ENCODE results near the gene PAX2. TPM values are rescaled to one million over a fixed set of nuclear protein-coding genes. Genes with fewer than 3 reads are reported as not detected.

Gene PAX2
- total RNA-seq, 1 experiment from 2014 or later = 0.09 TPM

GRCh38 chr10:100863433-100863832 is 118.1 kb downstream of the PAX2 start:
- TF ChIP-seq GRHL2 (CRISPR knock-in tag; IDR thresholded peaks at IDR 0.05; ENCODE audit: insufficient replicate concordance, severe bottlenecking) = no peak
- TF ChIP-seq ETV6 (CRISPR knock-in tag; IDR thresholded peaks at IDR 0.05) = no peak
- no peak for TF ChIP-seq JAZF1 (CRISPR knock-in tag; IDR thresholded peaks at IDR 0.05)
- Mint-ChIP-seq H3K27ac (no peak overlapping the region), H3K4me3 (no peak overlapping the region), H3K36me3 (no peaks in the 10 kb centered on the region), H3K4me1 (peaks cover 12% of the 10 kb centered on the region), H3K27me3 (ENCODE audit: low read depth) (peaks cover 67% of the 10 kb centered on the region), H3K9me3 (no peaks in the 10 kb centered on the region)
- CTCF ChIA-PET = no interaction called here
- no peak for DNase-seq (ENCODE audit: low spot score)
- POLR2A ChIA-PET = no interaction called here
- ATAC-seq = no peak

- TF ChIP-seq CREM (CRISPR knock-in tag; IDR thresholded peaks at IDR 0.05) = no peak
- no peak for TF ChIP-seq RELA (CRISPR knock-in tag; IDR thresholded peaks at IDR 0.05; ENCODE audit: borderline replicate concordance)
- TF ChIP-seq ZNF281 (CRISPR knock-in tag; IDR thresholded peaks at IDR 0.05) = no peak
- no peak for TF ChIP-seq ZNF317 (CRISPR knock-in tag; IDR thresholded peaks at IDR 0.05; ENCODE audit: borderline replicate concordance, low read depth)
- TF ChIP-seq IRF2 (CRISPR knock-in tag; IDR thresholded peaks at IDR 0.05; ENCODE audit: borderline replicate concordance, low read depth) = no peak
- TF ChIP-seq ZNF416 (CRISPR knock-in tag; IDR thresholded peaks at IDR 0.05) = no peak
- TF ChIP-seq EMX1 (CRISPR knock-in tag; IDR thresholded peaks at IDR 0.05) = no peak
- no peak for TF ChIP-seq TCF7 (CRISPR knock-in tag; IDR thresholded peaks at IDR 0.05; ENCODE audit: low read depth)
- TF ChIP-seq ERG (CRISPR knock-in tag; IDR thresholded peaks at IDR 0.05) = no peak
- ATAC-seq = no peak
- POLR2A ChIA-PET = no interaction called here
- no peaks in the 10 kb centered on the region for H3K9me3 Mint-ChIP-seq
- CTCF ChIA-PET = interaction anchor here (5.6 kb wide), 1 partner anchor 14 kb away, joined by 34 read pairs; no protein-coding TSS in a partner anchor
- no peak overlapping the region for H3K27ac Mint-ChIP-seq
- no peaks in the 10 kb centered on the region for H3K36me3 Mint-ChIP-seq
- H3K27me3 Mint-ChIP-seq (ENCODE audit: low read depth) = peaks cover 66% of the 10 kb centered on the region
- peaks cover 12% of the 10 kb centered on the region for H3K4me1 Mint-ChIP-seq
- H3K4me3 Mint-ChIP-seq = no peak overlapping the region
- DNase-seq (ENCODE audit: low spot score) = no peak
These were observed 118.9 kb downstream of the PAX2 start for GRCh38 chr10:100864036-100864885.

GRCh38 chr10:100864978-100865377 is 119.6 kb downstream of the PAX2 start:
- H3K4me1 Mint-ChIP-seq = peaks cover 12% of the 10 kb centered on the region
- POLR2A ChIA-PET = no interaction called here
- CTCF ChIA-PET = interaction anchor here (5.6 kb wide), 1 partner anchor 14 kb away, joined by 34 read pairs; no protein-coding TSS in a partner anchor
- H3K36me3 Mint-ChIP-seq = no peaks in the 10 kb centered on the region
- no peak for ATAC-seq
- no peak overlapping the region for H3K4me3 Mint-ChIP-seq
- no peaks in the 10 kb centered on the region for H3K9me3 Mint-ChIP-seq
- no peak overlapping the region for H3K27ac Mint-ChIP-seq
- DNase-seq (ENCODE audit: low spot score) = no peak
- H3K27me3 Mint-ChIP-seq (ENCODE audit: low read depth) = peaks cover 69% of the 10 kb centered on the region
- no peak for TF ChIP-seq ZMAT4 (CRISPR knock-in tag; IDR thresholded peaks at IDR 0.05)
- TF ChIP-seq FOXK1 (CRISPR knock-in tag; IDR thresholded peaks at IDR 0.05) = no peak
- no peak for TF ChIP-seq ETV6 (CRISPR knock-in tag; IDR thresholded peaks at IDR 0.05)
- no peak for TF ChIP-seq ZNF512 (CRISPR knock-in tag; IDR thresholded peaks at IDR 0.05; ENCODE audit: borderline replicate concordance)
- TF ChIP-seq E2F4 (CRISPR knock-in tag; IDR thresholded peaks at IDR 0.05; ENCODE audit: borderline replicate concordance, low read depth) = no peak
- no peak for TF ChIP-seq STAT6 (CRISPR knock-in tag; conservative IDR thresholded peaks at IDR 0.05; ENCODE audit: low read depth)
- TF ChIP-seq OVOL2 (CRISPR knock-in tag; IDR thresholded peaks at IDR 0.05; ENCODE audit: borderline replicate concordance) = no peak
- TF ChIP-seq ZSCAN18 (CRISPR knock-in tag; IDR thresholded peaks at IDR 0.05) = no peak

Data from WTC11 (cell line).